A673 (cell line): Measurements from ENCODE around the gene SCD5.

ENCODE experiments used
- CTCF ChIP-seq: fragments of 300-800, 200-600 bp; sonication (generic); conservative IDR thresholded peaks from 2 replicates; pipeline ENCODE4 v1.5.1; 2017; ENCODE audit warnings: low read depth, mild to moderate bottlenecking, antibody characterized with exemption, low read length, moderate library complexity, mixed read lengths
- EZH2 ChIP-seq: fragments of 200-600 bp; sonication (generic); IDR thresholded peaks from 2 replicates; pipeline ENCODE4 v1.6.1; 2017; ENCODE audit warnings: borderline replicate concordance, low read depth, mild to moderate bottlenecking, mixed read lengths, antibody characterized with exemption, low read length; ENCODE audit not compliant: poor library complexity, severe bottlenecking

GRCh38 chr4:82758701-82759685 is 39.6 kb downstream of the SCD5 start:
- TF ChIP-seq CTCF (no peak), EZH2 (no peak)
